KMS-11 (cell line): ENCODE measurements around the gene FUOM.

Experiments
- H2AFZ ChIP-seq: fragments of 200-600 bp; sonication (generic); 2 replicates; pipeline ENCODE4 v1.6.1; 2016; ENCODE audit warnings: antibody characterized with exemption, mixed run types, low read depth
- H3K27ac ChIP-seq: fragments of 200-600 bp; sonication (generic); 2 replicates; pipeline ENCODE4 v1.6.1; 2016; ENCODE audit warnings: mild to moderate bottlenecking, mixed run types
- H3K27me3 ChIP-seq: fragments of 200-600 bp; sonication (generic); 2 replicates; pipeline ENCODE4 v1.6.1; 2017; ENCODE audit warnings: mild to moderate bottlenecking, low read depth, mixed run types, moderate library complexity; ENCODE audit not compliant: insufficient read depth
- H3K36me3 ChIP-seq: fragments of 200-600 bp; sonication (generic); 2 replicates; pipeline ENCODE4 v1.6.1; 2017; ENCODE audit warnings: mild to moderate bottlenecking, mixed run types; ENCODE audit not compliant: insufficient read depth
- H3K4me1 ChIP-seq: fragments of 200-600 bp; sonication (generic); 2 replicates; pipeline ENCODE4 v1.6.1; 2016; ENCODE audit warnings: mild to moderate bottlenecking, low read depth, mixed run types; ENCODE audit not compliant: poor library complexity, severe bottlenecking
- H3K4me2 ChIP-seq: fragments of 200-600 bp; sonication (generic); 2 replicates; pipeline ENCODE4 v1.7.0; 2016; ENCODE audit warnings: mild to moderate bottlenecking, mixed run types
- H3K4me3 ChIP-seq: fragments of 200-600 bp; sonication (generic); IDR thresholded peaks from 2 replicates; pipeline ENCODE4 v1.6.1; 2017; ENCODE audit warnings: low read depth, low read length, mixed read lengths; ENCODE audit not compliant: insufficient read depth
- H3K79me2 ChIP-seq: fragments of 200-600 bp; sonication (generic); 2 replicates; pipeline ENCODE4 v1.6.1; 2016; ENCODE audit warnings: low read depth, mixed run types; ENCODE audit not compliant: insufficient read depth
- H3K9ac ChIP-seq: fragments of 200-600 bp; sonication (generic); 2 replicates; pipeline ENCODE4 v1.6.1; 2016; ENCODE audit warnings: mild to moderate bottlenecking, mixed run types
- H4K20me1 ChIP-seq: fragments of 200-600 bp; sonication (generic); 2 replicates; pipeline ENCODE4 v1.6.1; 2016; ENCODE audit warnings: mild to moderate bottlenecking, mixed run types; ENCODE audit not compliant: insufficient read depth
- TF ChIP-seq, protein P1 (sequence below): fragments of 200-600 bp; sonication (generic); conservative IDR thresholded peaks from 2 replicates; pipeline ENCODE4 v1.6.1; 2017; ENCODE audit warnings: low read depth, mild to moderate bottlenecking, antibody characterized with exemption, low read length, moderate library complexity, mixed read lengths

The FUOM gene

DNA sequence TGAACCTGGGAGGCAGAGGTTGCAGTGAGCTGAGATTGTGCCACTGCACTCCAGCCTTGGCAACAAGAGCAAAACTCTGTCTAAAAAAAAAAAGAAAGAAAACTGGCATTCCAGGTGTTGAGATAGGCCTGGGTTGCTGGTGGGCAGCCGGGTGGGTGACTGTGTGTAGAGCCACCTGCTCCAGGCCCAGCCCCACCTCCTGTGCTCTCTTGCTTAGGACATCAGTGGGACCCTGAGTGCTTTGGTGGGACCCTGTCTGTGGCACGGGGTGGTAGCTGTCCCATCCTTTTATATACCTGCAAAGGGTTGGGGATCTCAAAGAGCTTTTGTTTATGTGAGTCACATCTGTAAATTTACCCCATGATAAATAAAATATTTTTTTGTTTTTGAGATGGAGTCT lies 27.4 kb upstream of the FUOM start:
- no peaks in the 10 kb centered on the region for H3K36me3 ChIP-seq
- H2AFZ ChIP-seq: no peak overlapping the region
- H3K9ac ChIP-seq: no peak overlapping the region
- H3K79me2 ChIP-seq: no peaks in the 10 kb centered on the region
- TF ChIP-seq, protein P1, sequence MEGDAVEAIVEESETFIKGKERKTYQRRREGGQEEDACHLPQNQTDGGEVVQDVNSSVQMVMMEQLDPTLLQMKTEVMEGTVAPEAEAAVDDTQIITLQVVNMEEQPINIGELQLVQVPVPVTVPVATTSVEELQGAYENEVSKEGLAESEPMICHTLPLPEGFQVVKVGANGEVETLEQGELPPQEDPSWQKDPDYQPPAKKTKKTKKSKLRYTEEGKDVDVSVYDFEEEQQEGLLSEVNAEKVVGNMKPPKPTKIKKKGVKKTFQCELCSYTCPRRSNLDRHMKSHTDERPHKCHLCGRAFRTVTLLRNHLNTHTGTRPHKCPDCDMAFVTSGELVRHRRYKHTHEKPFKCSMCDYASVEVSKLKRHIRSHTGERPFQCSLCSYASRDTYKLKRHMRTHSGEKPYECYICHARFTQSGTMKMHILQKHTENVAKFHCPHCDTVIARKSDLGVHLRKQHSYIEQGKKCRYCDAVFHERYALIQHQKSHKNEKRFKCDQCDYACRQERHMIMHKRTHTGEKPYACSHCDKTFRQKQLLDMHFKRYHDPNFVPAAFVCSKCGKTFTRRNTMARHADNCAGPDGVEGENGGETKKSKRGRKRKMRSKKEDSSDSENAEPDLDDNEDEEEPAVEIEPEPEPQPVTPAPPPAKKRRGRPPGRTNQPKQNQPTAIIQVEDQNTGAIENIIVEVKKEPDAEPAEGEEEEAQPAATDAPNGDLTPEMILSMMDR: no peak
- H4K20me1 ChIP-seq: no peaks in the 10 kb centered on the region
- no peak overlapping the region for H3K4me3 ChIP-seq
- no peaks in the 10 kb centered on the region for H3K27me3 ChIP-seq
- peaks cover 14% of the 10 kb centered on the region for H3K4me1 ChIP-seq
- no peak overlapping the region for H3K27ac ChIP-seq
- no peak overlapping the region for H3K4me2 ChIP-seq

DNA sequence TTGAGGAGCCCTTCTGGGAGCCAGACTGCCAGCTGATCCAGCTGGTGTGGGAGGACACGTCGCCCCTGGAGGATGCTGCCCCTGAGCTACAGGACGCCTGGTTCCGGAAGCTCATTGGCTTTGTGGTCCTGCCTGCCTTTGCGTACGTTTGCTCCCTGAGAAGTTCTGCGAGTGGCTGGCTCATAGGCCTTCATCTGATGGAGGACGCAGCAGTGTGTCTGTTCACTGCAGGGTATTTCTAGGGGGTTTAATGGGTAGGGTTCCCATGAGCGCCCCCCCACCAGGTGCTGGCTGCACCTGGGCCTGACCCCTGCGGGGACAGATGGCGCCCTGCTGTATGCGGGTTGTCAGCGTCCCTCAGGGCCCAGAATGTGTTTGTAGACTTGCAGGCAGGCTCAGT lies 26.3 kb upstream of the FUOM start:
- Histone ChIP-seq H3K4me1 (peaks cover 10% of the 10 kb centered on the region), H3K4me2 (no peak overlapping the region), H4K20me1 (no peaks in the 10 kb centered on the region), H3K4me3 (no peak overlapping the region), H3K27me3 (no peaks in the 10 kb centered on the region), H3K79me2 (no peaks in the 10 kb centered on the region), H2AFZ (no peak overlapping the region), H3K27ac (no peak overlapping the region), H3K36me3 (no peaks in the 10 kb centered on the region), H3K9ac (no peak overlapping the region)
- TF ChIP-seq, protein P1: no peak

DNA sequence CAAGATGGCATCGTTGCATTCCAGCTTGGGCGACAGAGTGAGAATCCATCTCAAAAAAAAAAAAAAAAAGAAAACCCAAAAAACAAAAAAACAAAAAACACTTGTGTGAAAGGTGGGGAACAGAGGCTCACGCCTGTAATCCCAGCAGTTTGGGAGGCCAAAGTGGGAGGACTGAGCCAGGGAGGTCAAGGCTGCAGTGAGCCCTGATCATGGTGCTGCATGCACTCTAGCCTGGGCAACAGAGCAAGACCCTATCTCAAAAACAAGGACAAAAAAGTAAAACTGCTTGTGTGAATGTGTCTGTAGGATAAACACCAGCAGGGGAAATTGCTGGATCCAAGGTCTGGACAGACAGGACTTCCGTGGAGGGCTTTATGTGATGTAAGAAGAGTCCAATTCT lies 25.7 kb upstream of the FUOM start:
- Histone ChIP-seq H3K4me1 (peaks cover 10% of the 10 kb centered on the region), H3K79me2 (no peaks in the 10 kb centered on the region), H3K36me3 (no peaks in the 10 kb centered on the region), H3K4me3 (no peak overlapping the region), H4K20me1 (no peaks in the 10 kb centered on the region), H3K4me2 (no peak overlapping the region), H3K27ac (no peak overlapping the region), H2AFZ (no peak overlapping the region), H3K27me3 (no peaks in the 10 kb centered on the region), H3K9ac (no peak overlapping the region)
- TF ChIP-seq, protein P1: no peak

DNA sequence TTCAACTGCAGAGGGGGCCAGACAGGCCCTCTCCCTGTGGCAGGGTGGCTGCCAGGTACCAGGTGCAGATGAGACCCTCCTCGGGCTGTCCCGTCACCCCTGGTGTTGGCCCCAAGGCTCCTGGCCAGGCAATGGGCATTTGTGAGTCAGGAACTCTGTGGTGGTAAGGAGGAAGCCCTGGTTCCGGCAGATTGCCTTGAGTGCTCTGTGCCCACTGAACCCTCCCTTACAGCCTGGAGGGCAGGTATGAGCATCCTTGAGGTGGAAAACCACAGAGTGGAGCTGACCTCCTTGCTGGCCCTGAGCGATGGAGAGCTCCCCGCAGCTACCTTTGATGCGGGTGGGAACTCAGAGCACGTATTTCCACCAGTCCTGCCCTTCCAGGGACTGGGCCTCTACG lies 23.2 kb upstream of the FUOM start:
- no peaks in the 10 kb centered on the region for H4K20me1 ChIP-seq
- H3K79me2 ChIP-seq: no peaks in the 10 kb centered on the region
- H3K4me2 ChIP-seq: no peak overlapping the region
- H3K27ac ChIP-seq: no peak overlapping the region
- no peaks in the 10 kb centered on the region for H3K36me3 ChIP-seq
- TF ChIP-seq, protein P1: no peak
- no peaks in the 10 kb centered on the region for H3K4me1 ChIP-seq
- H2AFZ ChIP-seq: no peak overlapping the region
- no peaks in the 10 kb centered on the region for H3K27me3 ChIP-seq
- H3K4me3 ChIP-seq: no peak overlapping the region
- no peak overlapping the region for H3K9ac ChIP-seq
